CD14-positive monocyte (primary cell): ENCODE data around the gene DNAH7. TPM values are rescaled to one million over a fixed set of nuclear protein-coding genes. Genes with fewer than 3 reads are reported as not detected.

Experiments
- DNase-seq, 3 donors: peaks; one replicate each; pipeline ENCODE4 v3.0.0-alpha.2; 2011 to 2022
- H2AFZ ChIP-seq: 2 replicates; pipeline ENCODE4 v1.6.0; 2012; ENCODE audit warnings: mild to moderate bottlenecking, low read depth, low read length, inconsistent platforms; ENCODE audit not compliant: insufficient read depth, poor library complexity, severe bottlenecking
- H3K27ac ChIP-seq, 2 donors: 1 replicate in 1 of 2; 2 replicates in 1 of 2; pipeline ENCODE4 v1.5.1; 2012 to 2013; ENCODE audit warnings: low read length in 2 of 2, control low read depth in 1 of 2, inconsistent platforms in 1 of 2, low read depth in 1 of 2, mild to moderate bottlenecking in 1 of 2
- H3K27me3 ChIP-seq, 2 donors: one replicate each; pipeline versions ENCODE4 v1.6.0 to v1.6.1; 2011 to 2013; ENCODE audit warnings: low read length in 2 of 2; ENCODE audit not compliant: control insufficient read depth in 2 of 2, insufficient read depth in 2 of 2
- H3K36me3 ChIP-seq, 2 donors: replicated peaks in 1 of 2; 1 replicate in 1 of 2; 2 replicates in 1 of 2; pipeline versions ENCODE4 v1.5.1 to v1.6.1; 2012 to 2013; ENCODE audit warnings: low read length in 2 of 2, control low read depth in 1 of 2, inconsistent platforms in 1 of 2, mild to moderate bottlenecking in 1 of 2; ENCODE audit not compliant: insufficient read depth in 2 of 2, control insufficient read depth in 1 of 2
- H3K4me1 ChIP-seq, 2 donors: 1 replicate in 1 of 2; 2 replicates in 1 of 2; pipeline versions ENCODE4 v1.5.1 to v1.6.1; 2012 to 2013; ENCODE audit warnings: low read length in 2 of 2, control low read depth in 1 of 2, inconsistent platforms in 1 of 2, mild to moderate bottlenecking in 1 of 2, moderate library complexity in 1 of 2; ENCODE audit not compliant: insufficient read depth in 2 of 2, control insufficient read depth in 1 of 2
- H3K4me2 ChIP-seq: replicated peaks from 2 replicates; pipeline ENCODE3; 2012; ENCODE audit warnings: low read length, moderate library complexity, mild to moderate bottlenecking; ENCODE audit not compliant: poor library complexity, severe bottlenecking; ENCODE audit errors: extremely low read depth
- H3K4me3 ChIP-seq, 3 experiments: fragments of 200-600 bp in 1 of 3; sonication (generic) in 1 of 3; replicated peaks in 1 of 3; 1 replicate in 2 of 3; 2 replicates in 1 of 3; pipeline ENCODE4 v1.5.1; 2011 to 2013; ENCODE audit warnings: low read length in 3 of 3, mild to moderate bottlenecking in 3 of 3, control low read depth in 2 of 3, low read depth in 2 of 3, inconsistent platforms in 1 of 3, moderate library complexity in 1 of 3
- H3K79me2 ChIP-seq: 2 replicates; pipeline ENCODE4 v1.6.0; 2012; ENCODE audit warnings: mild to moderate bottlenecking, control low read depth, inconsistent platforms, low read length, moderate library complexity; ENCODE audit not compliant: insufficient read depth
- H3K9ac ChIP-seq: 2 replicates; pipeline ENCODE4 v1.6.0; 2017; ENCODE audit warnings: low read length, mild to moderate bottlenecking; ENCODE audit not compliant: insufficient read depth, poor library complexity, severe bottlenecking
- H3K9me3 ChIP-seq, 2 donors: replicated peaks in 1 of 2; 1 replicate in 1 of 2; 2 replicates in 1 of 2; pipeline versions ENCODE4 v1.5.1 to v1.6.1; 2012 to 2013; ENCODE audit warnings: low read length in 2 of 2, control low read depth in 1 of 2; ENCODE audit not compliant: control insufficient read depth in 1 of 2, insufficient read depth in 1 of 2
- H4K20me1 ChIP-seq: 2 replicates; pipeline ENCODE4 v1.6.0; 2012; ENCODE audit warnings: mild to moderate bottlenecking, low read length, control low read depth, moderate library complexity; ENCODE audit not compliant: insufficient read depth
- H3K27ac Mint-ChIP-seq, 7 donors: one replicate each; pipeline ENCODE4 v1.8.0; 2020; ENCODE audit warnings: mild to moderate bottlenecking in 7 of 7, mixed read lengths in 7 of 7, moderate library complexity in 6 of 7, inconsistent platforms in 2 of 7
- H3K27me3 Mint-ChIP-seq, 3 donors: one replicate each; pipeline ENCODE4 v1.8.0; 2021 to 2022; ENCODE audit warnings: low read depth in 3 of 3, mild to moderate bottlenecking in 3 of 3, mixed read lengths in 3 of 3, moderate library complexity in 3 of 3, inconsistent platforms in 1 of 3
- H3K36me3 Mint-ChIP-seq, 2 donors: one replicate each; pipeline ENCODE4 v1.8.0; 2020; ENCODE audit warnings: mixed read lengths in 2 of 2, inconsistent platforms in 1 of 2, mild to moderate bottlenecking in 1 of 2
- H3K4me1 Mint-ChIP-seq: one replicate; pipeline ENCODE4 v1.8.0; 2020; ENCODE audit warnings: mild to moderate bottlenecking, mixed read lengths
- H3K4me3 Mint-ChIP-seq, 2 donors: one replicate each; pipeline ENCODE4 v1.8.0; 2020; ENCODE audit warnings: mild to moderate bottlenecking in 2 of 2, mixed read lengths in 2 of 2, moderate library complexity in 1 of 2
- H3K9me3 Mint-ChIP-seq, 7 donors: one replicate each; pipeline ENCODE4 v1.8.0; 2020 to 2022; ENCODE audit warnings: mixed read lengths in 7 of 7, mild to moderate bottlenecking in 6 of 7, moderate library complexity in 6 of 7, inconsistent platforms in 2 of 7
- WGBS: methylation state at CpG from one replicate; pipeline ENCODE4 v1.1.5; 2013; ENCODE audit warnings: missing lambda C conversion rate; ENCODE audit not compliant: insufficient coverage; 5-methylcytosine and 5-hydroxymethylcytosine counted together
- intact Hi-C, 2 donors: fragments of 100-400 bp; cut with micrococcal nuclease; formaldehyde crosslinking; loops; one replicate each; pipeline versions ENCODE4 v1.15.0 to v1.15.1; 2023
- polyA plus RNA-seq, 3 donors: library from polyadenylated mRNA; depleted of rRNA in 1 of 3; unstranded in 2 of 3; stranded (reverse) in 1 of 3; fragments of 300-500 nt in 2 of 3; fragments of >200 nt in 1 of 3; fragmentation: Illumina TruSeq in 2 of 3; gene quantifications; 1 replicate in 2 of 3; 2 replicates in 1 of 3; pipeline ENCODE4 v1.2.3, GENCODE V29; 2012 to 2021
- TF ChIP-seq, protein P1 (sequence below): fragments of 200-600 bp; IDR thresholded peaks from one replicate; pipeline ENCODE4 v1.8.0; 2022; ENCODE audit warnings: antibody characterized with exemption, mild to moderate bottlenecking

The DNAH7 gene
- polyA plus RNA-seq, 3 donors: 0.07 TPM; not detected in 2

DNA sequence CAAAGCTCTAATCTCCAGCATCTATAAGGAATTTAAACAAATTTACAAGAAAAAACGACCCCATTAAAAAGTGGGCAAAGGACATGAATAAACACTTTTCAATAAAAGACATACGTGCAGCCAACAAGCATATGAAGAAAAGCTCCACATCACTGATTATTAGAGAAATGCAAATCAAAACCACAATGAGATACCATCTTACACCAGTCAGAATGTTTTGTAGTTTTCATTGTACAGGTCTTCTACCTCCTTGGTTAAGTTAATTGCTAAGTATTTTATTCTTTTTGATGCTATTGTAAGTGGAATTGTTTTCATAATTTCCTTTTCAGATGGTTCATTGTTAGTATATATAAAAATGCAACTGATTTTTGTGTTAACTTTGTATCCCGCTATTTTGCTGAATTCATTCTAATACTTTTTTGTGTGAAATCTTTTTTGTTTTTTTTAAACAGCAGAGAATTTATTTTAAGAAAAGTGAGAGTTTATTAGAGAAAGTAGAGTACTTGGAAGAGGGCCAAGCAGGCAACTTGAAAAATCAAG lies 370.9 kb downstream of the DNAH7 start:
- Histone ChIP-seq H3K9me3 (peaks cover 20 to 34% of the 10 kb centered on the region in 2 donors), H3K79me2 (no peaks in the 10 kb centered on the region), H4K20me1 (no peaks in the 10 kb centered on the region), H3K4me1 (no peaks in the 10 kb centered on the region), H3K27ac (no peak overlapping the region), H3K36me3 (peaks cover 0 to 8% of the 10 kb centered on the region in 2 donors), H3K4me2 (no peak overlapping the region), H3K9ac (no peak overlapping the region), H3K27me3 (no peaks in the 10 kb centered on the region), H3K4me3 (no peak overlapping the region), H2AFZ (no peak overlapping the region)
- TF ChIP-seq, protein P1, sequence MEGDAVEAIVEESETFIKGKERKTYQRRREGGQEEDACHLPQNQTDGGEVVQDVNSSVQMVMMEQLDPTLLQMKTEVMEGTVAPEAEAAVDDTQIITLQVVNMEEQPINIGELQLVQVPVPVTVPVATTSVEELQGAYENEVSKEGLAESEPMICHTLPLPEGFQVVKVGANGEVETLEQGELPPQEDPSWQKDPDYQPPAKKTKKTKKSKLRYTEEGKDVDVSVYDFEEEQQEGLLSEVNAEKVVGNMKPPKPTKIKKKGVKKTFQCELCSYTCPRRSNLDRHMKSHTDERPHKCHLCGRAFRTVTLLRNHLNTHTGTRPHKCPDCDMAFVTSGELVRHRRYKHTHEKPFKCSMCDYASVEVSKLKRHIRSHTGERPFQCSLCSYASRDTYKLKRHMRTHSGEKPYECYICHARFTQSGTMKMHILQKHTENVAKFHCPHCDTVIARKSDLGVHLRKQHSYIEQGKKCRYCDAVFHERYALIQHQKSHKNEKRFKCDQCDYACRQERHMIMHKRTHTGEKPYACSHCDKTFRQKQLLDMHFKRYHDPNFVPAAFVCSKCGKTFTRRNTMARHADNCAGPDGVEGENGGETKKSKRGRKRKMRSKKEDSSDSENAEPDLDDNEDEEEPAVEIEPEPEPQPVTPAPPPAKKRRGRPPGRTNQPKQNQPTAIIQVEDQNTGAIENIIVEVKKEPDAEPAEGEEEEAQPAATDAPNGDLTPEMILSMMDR: no peak
- DNase-seq: no peak
- Mint-ChIP-seq H3K9me3 (peaks cover 22 to 44% (median 33%) of the 10 kb centered on the region in 7 donors), H3K4me3 (no peak overlapping the region), H3K36me3 (peaks cover 17 to 55% of the 10 kb centered on the region in 2 donors), H3K27ac (no peak overlapping the region), H3K4me1 (peaks cover 2% of the 10 kb centered on the region), H3K27me3 (no peaks in the 10 kb centered on the region)
- no CpG with 5 or more reads among the region's 3 CpGs for WGBS
- intact Hi-C loops: no loop called here

DNA sequence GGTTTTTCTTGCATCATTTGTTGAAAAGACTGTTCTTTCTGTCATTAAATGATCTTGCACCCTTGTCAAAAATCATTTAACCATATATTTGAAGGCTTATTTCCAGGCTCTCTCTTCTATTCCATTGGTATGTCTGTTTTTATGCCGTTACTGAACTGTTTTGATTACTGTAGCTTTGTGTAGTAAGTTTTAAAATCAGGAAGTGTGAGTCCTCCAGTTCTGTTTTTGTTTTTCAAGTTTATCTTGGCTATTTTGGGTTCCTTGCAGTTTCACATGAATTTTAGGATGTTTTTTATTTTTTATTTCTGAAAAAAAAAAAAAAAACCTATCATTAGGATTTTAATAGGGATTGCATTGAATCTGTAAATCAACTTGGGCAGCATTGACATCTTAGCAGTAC lies 372.6 kb downstream of the DNAH7 start:
- Mint-ChIP-seq H3K36me3 (peaks cover 24 to 53% of the 10 kb centered on the region in 2 donors), H3K9me3 (peaks cover 23 to 48% (median 30%) of the 10 kb centered on the region in 7 donors), H3K27ac (no peak overlapping the region), H3K27me3 (no peaks in the 10 kb centered on the region), H3K4me3 (no peak overlapping the region), H3K4me1 (peaks cover 4% of the 10 kb centered on the region)
- Histone ChIP-seq H3K9me3 (peaks cover 15 to 27% of the 10 kb centered on the region in 2 donors), H4K20me1 (no peaks in the 10 kb centered on the region), H3K79me2 (no peaks in the 10 kb centered on the region), H3K9ac (no peak overlapping the region), H3K4me1 (no peaks in the 10 kb centered on the region), H2AFZ (no peak overlapping the region), H3K27ac (no peak overlapping the region), H3K27me3 (no peaks in the 10 kb centered on the region), H3K36me3 (peaks cover 0 to 8% of the 10 kb centered on the region in 2 donors), H3K4me2 (no peak overlapping the region), H3K4me3 (no peak overlapping the region)
- TF ChIP-seq, protein P1: no peak
- DNase-seq: no peak
- WGBS: no CpG with 5 or more reads among the region's 1 CpG
- intact Hi-C loops: no loop called here
